ENCODE results near the gene LSM4.

The LSM4 gene

GRCh38 chr19:18319591-18320135 is 3.2 kb downstream of the LSM4 start:
- peak overlapping the region; percentile 54 for H3K4me3 Mint-ChIP-seq
- no peaks in the 10 kb centered on the region for H3K9me3 Mint-ChIP-seq

GRCh38 chr19:18317961-18318800 is 4.7 kb downstream of the LSM4 start:
- no peak for DNase-seq
- H3K9me3 Mint-ChIP-seq: no peaks in the 10 kb centered on the region
- peaks cover 6% of the 10 kb centered on the region for H3K27me3 Mint-ChIP-seq (ENCODE audit: low read depth, poor library complexity)
- H3K36me3 Mint-ChIP-seq (ENCODE audit: low read depth): peaks cover 11% of the 10 kb centered on the region
- peak overlapping the region; percentile 80 for H3K27ac Mint-ChIP-seq
- H3K4me3 Mint-ChIP-seq: no peak overlapping the region
- peaks cover 40% of the 10 kb centered on the region for H3K4me1 Mint-ChIP-seq
- TF ChIP-seq CTCF (IDR thresholded peaks at IDR 0.05): no peak

More at GRCh38 chr19:18319591-18320135, 3.2 kb downstream of the LSM4 start:
- Mint-ChIP-seq H3K27me3 (ENCODE audit: low read depth, poor library complexity) (peaks cover 6% of the 10 kb centered on the region), H3K36me3 (ENCODE audit: low read depth) (peaks cover 6% of the 10 kb centered on the region), H3K27ac (peak overlapping the region; percentile 59), H3K4me1 (peaks cover 51% of the 10 kb centered on the region)
- no peak for DNase-seq
- TF ChIP-seq CTCF (IDR thresholded peaks at IDR 0.05): no peak

GRCh38 chr19:18313398-18313797 is 9.5 kb downstream of the LSM4 start:
- peaks cover 3% of the 10 kb centered on the region for H3K27me3 Mint-ChIP-seq (ENCODE audit: low read depth, poor library complexity)
- H3K36me3 Mint-ChIP-seq (ENCODE audit: low read depth): peaks cover 11% of the 10 kb centered on the region
- peaks cover 6% of the 10 kb centered on the region for H3K4me1 Mint-ChIP-seq
- no peaks in the 10 kb centered on the region for H3K9me3 Mint-ChIP-seq
- TF ChIP-seq CTCF (IDR thresholded peaks at IDR 0.05): no peak
- no peak overlapping the region for H3K27ac Mint-ChIP-seq
- DNase-seq: no peak
- H3K4me3 Mint-ChIP-seq: no peak overlapping the region

- Mint-ChIP-seq H3K27ac (no peak overlapping the region), H3K4me1 (peaks cover 8% of the 10 kb centered on the region)
Observed at GRCh38 chr19:18312092-18312534, 10.8 kb downstream of the LSM4 start.

GRCh38 chr19:18311502-18312091 is 11.3 kb downstream of the LSM4 start:
- Mint-ChIP-seq H3K4me3 (no peak overlapping the region), H3K4me1 (peaks cover 13% of the 10 kb centered on the region), H3K9me3 (no peaks in the 10 kb centered on the region), H3K36me3 (ENCODE audit: low read depth) (peaks cover 23% of the 10 kb centered on the region), H3K27ac (no peak overlapping the region), H3K27me3 (ENCODE audit: low read depth, poor library complexity) (no peaks in the 10 kb centered on the region)
- DNase-seq: no peak
- no peak for TF ChIP-seq CTCF (IDR thresholded peaks at IDR 0.05)

More at GRCh38 chr19:18312092-18312534, 10.8 kb downstream of the LSM4 start:
- no peaks in the 10 kb centered on the region for H3K9me3 Mint-ChIP-seq
- no peaks in the 10 kb centered on the region for H3K27me3 Mint-ChIP-seq (ENCODE audit: low read depth, poor library complexity)
- H3K4me3 Mint-ChIP-seq: no peak overlapping the region
- no peak for TF ChIP-seq CTCF (IDR thresholded peaks at IDR 0.05)
- H3K36me3 Mint-ChIP-seq (ENCODE audit: low read depth): peaks cover 17% of the 10 kb centered on the region
- no peak for DNase-seq
